ENCODE data around the gene GLUD1.
"Not testable (repeated sequence)": the region's sequence is repeated elsewhere in the genome, so short reads cannot be mapped to it uniquely, and the experiment has no call there.

GLUD1 gene

DNA sequence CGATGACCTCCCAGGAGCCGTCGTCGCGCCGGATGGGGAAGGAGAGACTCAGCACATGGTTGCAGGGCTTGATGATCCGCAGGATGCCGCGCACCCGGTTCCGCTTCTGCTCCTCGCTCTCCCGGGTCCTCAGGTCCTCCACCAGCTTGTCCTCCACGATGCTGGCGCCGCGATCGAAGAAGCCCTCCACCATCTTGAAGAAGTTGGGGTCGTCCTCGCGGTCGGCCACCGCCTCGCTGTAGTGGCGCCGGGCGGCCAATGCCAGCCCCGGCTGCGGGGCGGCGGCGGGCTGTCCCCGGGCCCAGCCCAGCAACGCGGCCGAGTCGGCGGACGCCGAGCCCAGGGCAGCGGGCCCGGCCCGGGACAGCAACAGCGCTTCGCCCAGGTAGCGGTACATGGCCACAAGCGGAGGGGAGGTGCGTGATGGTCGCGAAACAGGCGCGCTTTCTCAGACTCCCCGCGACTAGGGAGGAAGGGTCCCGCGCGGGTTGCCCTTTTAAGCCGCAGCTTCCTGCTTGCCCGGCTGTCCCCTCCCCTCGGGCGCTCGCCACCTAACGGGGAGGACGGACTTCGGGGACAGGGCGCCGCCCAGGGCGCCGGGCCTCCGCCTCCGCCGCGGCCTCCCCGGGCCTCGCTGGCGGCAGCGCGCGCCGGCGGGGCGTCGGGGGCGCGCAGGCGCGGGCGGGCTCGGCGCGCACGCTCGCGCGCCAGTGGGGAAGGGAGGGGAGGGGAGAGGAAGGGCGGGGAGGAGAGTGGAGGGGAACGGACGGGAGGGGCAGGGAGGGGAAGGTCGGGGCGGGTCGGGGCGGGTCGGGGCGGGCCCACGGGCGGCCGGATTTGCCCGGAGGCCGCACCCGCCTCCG is at the start of gene GLUD1, which contains the start of gene SHLD2:
TSS of gene GLUD1 (minus strand) at position 471 of the 863 bp plus-strand sequence. CDS start at position 397, 74 bp downstream.
TSS of gene SHLD2 (plus strand) at position 834 of the 863 bp plus-strand sequence. CDS start 56,149 bp downstream, outside the sequence.
- peak; percentile 83 for DNase-seq (ENCODE audit: low read depth)

DNA sequence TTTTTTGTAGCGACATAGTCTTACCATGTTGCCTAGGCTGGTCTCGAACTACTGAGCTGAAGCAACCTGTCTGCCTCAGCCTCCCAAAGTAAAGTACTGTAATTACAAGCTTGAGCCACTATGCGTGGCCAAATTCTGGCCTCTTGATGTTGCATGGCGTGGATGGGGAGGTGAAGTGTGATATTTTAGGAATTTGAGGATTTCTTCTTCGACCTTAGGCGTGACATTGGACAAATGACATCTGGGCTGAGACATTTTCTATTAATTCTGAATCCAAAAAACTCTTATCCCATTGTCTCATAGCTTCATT is 48.4 kb upstream of the GLUD1 start:
- DNase-seq (ENCODE audit: low read depth), result not testable (repeated sequence)

DNA sequence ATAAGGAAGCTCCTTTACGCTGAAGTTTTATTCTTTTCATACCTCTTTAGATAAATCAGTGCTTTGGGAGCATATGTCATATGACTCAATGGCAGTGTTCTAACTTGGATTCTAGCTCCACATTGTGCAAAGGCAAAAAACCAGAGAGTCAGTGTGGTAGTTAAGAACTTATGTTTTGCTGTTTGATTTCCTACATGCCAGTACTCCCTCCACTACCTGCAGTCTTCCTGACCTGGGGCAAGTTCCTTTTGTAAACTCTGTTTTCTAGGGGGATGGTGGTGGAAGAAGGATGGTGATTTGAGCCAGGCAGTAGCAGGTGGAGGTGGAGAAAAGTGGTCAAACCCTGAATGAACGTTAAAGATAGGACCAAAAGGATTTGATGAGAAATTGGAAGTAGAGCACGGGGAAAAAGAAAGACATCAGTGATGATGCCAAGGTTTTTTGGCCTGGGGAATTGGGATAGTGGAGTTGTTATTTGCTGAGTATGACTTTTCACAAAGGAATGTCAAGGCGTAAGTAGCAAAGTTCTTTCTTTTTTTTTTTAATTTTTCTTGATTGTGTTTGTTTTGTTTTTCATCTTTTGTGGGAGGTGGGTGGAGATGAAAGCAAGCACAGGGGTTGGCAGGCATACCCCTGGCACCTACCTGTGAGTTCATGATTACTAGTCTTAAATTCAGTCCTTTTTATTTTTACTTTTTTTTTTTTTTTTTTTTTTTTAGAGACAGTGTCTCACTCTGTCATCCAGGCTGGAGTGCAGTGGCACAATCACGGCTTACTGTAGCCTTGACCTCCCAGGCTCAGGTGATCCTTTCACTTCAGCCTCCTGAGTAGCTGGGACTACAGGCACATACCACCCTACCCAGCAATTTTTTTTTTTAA is 47.8 kb upstream of the GLUD1 start:
- not testable (repeated sequence) for DNase-seq (ENCODE audit: low read depth)

DNA sequence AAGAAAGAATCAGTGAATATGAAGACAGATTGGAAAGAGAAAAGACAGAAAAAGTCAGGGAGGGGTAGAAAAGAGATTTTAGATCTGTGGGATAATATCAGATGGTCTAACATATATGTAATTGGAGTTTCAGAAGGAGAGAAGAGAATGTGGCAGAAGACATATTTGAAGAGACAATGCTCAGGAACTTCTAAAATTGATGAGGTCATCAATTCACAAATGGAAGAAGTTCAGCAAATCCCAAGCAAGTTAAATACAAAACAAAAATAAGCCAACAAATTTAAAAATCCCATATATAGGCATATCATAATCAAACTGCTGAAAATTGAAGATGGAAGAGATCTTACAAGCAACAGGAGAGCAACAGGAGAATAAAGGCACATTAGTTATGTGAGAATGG is 42.8 kb upstream of the GLUD1 start:
- not testable (repeated sequence) for DNase-seq (ENCODE audit: low read depth)

DNA sequence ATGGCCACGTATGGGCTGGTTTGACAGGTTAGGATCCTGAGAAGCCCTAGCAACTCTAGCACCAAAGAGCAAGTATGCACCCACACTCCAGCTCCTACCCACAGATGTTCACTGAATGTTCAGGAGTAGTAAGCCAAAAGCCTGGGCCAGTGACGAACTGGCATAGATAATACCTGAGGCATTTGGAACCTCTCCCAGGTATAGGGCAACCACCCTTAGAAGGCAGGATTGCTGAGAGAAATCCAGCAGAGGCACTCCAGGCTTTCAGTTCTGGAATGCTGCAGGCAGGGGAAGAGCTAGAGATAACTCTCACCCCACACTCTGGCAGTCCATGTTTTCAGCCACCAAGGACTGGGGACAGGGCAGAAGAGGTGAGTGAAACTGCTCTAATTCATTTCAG is 39.8 kb upstream of the GLUD1 start:
- not testable (repeated sequence) for DNase-seq (ENCODE audit: low read depth)

DNA sequence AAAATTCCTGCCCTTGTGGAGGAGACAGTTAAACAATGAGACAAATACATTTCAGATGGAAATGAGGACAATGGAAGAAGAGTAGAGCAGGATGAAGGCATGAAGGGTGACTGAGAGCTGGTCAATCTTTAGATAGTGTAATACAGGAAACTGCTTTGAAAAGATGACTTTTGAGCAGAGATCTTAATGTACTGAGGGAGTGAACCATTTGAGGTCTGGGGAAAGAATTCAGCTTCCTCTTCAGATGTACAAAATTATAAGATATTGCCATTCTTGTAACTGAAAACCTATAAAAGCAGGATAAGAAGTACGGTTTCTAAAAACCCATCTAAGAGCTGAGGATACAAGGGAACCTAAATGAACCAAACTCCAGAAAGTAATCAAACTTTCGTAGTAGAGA is 39.3 kb upstream of the GLUD1 start:
- DNase-seq (ENCODE audit: low read depth), result not testable (repeated sequence)

DNA sequence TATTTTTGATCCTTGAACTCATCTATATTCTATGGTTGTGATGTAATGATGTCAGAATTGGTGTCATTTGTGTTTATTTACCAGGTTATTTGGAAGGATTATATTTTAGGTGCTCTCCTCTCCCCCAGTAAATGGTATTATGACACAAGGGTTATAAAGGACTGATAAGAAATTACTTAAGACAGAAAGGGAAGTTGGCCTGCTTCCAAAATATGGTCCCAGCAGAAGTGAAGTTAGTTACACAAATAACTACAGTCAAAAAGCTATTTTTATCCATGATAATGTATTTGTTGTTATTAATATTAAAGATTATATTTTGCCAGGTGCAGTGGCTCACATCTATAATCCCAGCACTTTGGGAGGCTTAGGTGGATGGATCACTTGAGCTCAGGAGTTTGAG is 37.5 kb upstream of the GLUD1 start:
- not testable (repeated sequence) for DNase-seq (ENCODE audit: low read depth)

DNA sequence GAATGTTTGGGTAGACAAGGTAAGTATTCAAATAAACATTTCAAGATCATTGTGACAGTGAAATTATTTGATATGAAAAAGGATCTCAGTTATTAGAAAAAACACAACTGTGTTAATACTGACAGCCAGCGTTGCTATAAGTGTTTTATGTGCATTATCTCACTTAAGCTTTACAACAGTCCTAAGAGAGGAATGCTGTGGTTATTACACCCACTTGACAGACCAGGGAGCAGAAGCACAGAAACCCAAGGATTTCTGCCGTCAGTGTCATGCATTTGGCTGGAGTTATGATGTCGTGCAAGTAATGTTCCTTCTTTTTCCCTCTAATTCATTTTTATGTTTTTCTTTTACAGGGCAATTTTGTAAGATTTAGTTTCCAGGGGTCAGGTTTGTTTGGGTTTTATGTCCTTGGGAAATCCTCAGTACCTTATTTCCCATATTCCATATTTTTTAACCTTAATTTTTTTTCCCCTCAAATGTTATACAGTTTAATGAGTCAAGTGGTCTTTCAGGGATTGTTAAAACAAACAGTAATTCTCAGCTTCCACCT is 33.0 kb upstream of the GLUD1 start:
- not testable (repeated sequence) for DNase-seq (ENCODE audit: low read depth)

DNA sequence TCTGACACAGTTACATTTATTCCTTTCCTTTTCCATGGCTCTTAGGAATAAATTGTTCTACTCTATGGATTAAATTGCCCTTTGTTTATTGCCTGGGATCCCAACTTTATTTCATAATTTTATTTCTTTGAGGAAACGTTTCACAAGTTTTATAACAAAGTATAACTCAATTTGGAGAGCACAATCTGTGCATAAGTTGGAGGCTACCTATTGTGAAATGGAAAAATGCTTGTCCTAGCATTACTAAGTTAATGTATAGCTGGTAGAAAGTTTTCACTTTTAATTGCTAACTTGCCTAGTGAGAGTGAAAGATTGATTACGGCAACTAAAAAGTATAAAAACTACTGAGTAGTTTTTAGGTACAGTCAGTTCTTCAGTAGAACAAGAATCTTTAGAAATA is 32.4 kb upstream of the GLUD1 start:
- not testable (repeated sequence) for DNase-seq (ENCODE audit: low read depth)

DNA sequence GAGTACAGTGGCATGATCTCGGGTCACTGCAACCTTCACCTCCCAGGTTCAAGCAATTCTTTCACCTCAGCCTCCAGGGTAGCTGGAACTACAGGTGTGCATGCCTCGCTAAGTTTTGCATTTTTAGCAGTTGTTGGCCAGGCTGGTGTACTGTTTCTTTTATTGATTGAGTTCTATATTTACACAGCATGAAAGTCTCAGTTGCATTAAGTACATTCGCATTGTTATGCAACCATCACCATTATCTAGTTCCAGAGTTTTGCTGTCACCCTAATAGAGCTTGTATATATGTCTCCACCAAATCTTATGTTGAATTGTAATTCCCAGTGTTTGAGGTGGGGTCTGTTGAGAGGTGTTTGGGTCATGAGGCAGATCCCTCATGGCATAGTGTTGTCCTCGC is 28.7 kb upstream of the GLUD1 start:
- DNase-seq (ENCODE audit: low read depth), result not testable (repeated sequence)

DNA sequence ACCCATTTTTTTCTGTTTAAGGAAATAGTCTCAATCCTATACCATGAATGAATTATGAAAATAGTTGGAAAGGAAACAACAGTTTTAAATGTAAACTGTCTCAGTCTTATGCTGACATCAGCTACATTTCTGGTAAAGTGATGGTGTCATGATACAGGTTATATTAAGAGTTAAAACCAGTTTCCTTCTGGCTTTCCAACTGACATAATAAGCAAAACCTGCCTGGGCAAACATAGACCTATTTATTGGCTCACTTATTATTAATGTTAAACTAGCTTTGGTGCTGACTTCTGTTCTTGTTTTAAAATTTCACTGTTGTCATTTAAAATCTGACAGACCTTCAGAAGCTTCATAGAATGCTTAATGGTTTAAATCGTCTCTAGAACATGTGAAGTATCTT is 24.4 kb upstream of the GLUD1 start:
- DNase-seq (ENCODE audit: low read depth), result not testable (repeated sequence)

DNA sequence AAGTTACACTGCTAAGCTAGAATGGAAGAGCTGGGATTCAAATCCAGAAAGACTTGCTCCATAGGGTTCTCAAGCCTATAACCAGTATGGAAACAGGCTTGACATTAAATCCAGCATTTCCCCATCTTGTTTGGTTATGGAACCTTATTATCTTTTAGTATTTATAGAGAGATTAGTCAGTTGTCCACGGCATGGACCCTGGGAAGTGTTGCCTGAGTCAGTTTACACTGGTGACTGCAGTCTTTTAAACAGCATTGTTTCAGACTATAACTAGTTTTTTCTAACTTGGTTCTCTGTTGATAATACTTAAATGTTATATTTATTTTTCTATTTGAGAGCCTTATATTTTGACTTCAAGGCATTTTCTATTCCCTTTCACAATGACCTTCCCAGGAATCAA is 23.5 kb upstream of the GLUD1 start:
- not testable (repeated sequence) for DNase-seq (ENCODE audit: low read depth)

DNA sequence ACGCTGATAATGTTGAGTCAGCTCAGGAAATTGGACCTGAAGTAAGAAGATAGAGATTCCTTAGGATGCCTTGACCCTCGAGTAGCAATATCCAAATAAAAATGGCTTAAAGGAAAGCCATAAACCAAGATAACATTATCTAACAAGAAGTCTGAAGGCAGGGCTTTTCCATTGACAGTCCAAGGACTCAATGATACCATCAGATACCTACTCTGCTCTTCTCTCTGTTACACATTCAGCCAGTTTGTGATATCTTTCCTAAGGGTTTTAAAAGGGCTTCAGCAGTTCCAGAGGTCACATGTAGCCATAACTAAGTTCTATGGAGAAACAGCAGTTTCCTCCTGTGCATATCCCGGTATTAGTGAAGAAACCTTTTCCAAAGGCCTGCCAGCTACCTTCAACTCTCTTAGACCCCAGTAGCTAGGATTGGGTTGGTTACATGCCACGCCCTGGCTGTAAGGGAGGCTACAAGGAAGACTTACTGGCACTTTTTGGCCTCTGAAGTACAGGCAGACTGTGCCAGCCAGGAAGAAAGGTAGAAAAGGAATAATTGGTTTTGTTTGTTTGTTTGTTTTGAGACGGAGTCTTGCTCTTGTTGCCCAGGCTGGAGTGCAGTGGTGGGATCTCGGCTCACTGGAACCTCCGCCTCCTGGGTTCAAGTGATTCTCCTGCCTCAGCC is 10.9 kb upstream of the GLUD1 start:
- DNase-seq (ENCODE audit: low read depth), result no peak

DNA sequence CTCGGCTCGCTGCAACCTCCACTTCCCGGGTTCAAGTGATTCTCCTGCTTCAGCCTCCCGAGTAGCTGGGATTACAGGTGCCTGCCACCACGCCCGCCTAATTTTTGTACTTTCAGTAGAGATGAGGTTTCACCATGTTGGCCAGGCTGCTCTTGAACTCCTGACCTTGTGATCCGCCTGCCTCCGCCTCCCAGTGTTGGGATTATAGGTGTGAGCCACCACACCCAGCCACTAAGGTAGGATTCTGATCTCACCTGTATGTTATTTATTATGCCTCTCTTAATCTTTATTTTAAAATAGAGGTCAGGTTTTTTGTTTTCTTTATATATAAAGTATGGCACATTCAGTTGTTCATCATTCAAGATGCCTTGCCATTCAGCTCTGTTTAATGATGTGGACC is 10.1 kb upstream of the GLUD1 start:
- not testable (repeated sequence) for DNase-seq (ENCODE audit: low read depth)

DNA sequence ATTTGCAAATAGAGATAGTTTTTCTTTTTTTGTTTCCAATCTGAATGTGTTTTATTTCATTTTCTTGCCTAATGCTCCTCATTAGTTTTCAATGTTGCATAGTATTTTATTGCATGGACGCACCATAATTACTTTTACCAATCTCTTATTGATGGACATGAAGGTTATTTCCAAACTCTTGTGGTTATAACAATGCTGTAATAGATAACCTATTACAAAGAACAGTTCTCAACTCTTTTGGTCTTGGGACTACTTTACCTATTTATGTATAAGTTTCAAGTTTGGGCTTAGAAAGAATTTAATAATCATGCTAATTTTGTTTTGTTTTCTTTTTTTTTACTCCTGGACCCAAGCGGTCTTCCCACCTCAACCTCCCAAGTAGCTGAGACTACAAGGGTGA is 7.4 kb upstream of the GLUD1 start:
- DNase-seq (ENCODE audit: low read depth), result no peak

DNA sequence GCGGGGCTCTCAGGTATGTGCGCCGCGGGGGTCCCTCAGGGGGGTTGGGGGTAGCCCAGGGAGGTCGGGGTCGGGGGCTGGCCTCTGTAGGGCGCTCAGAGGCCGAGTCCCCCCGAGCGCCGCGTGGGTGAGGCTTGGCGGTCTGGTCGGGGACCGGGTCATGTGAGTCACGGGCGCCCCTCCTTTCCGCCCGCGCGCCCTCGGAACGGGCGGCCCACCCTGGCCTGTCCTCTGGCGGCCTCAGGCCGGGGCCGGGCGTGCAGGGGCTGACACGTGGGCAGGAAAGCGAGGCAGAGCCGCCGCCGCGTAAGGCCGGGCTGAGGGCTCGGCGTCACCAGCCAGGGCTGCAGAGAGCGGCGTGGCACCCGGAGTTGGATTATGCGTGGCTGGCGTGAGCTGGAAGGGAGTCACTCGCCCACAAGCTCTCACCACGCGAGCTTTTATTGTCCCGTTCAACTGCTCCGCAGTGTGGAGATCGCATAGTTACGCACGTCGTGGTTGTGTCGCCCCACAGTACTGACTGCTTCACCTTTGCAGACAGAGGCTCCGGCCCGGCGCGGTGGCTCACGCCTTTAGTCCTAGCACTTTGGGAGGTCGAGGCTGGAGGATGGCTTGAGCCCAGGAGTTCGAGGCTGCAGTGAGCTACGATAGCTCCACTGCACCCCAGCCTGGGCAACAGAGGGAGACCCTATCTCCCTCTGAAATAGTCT is 748 bp upstream of the GLUD1 start:
- DNase-seq (ENCODE audit: low read depth), result peak; percentile 64

DNA sequence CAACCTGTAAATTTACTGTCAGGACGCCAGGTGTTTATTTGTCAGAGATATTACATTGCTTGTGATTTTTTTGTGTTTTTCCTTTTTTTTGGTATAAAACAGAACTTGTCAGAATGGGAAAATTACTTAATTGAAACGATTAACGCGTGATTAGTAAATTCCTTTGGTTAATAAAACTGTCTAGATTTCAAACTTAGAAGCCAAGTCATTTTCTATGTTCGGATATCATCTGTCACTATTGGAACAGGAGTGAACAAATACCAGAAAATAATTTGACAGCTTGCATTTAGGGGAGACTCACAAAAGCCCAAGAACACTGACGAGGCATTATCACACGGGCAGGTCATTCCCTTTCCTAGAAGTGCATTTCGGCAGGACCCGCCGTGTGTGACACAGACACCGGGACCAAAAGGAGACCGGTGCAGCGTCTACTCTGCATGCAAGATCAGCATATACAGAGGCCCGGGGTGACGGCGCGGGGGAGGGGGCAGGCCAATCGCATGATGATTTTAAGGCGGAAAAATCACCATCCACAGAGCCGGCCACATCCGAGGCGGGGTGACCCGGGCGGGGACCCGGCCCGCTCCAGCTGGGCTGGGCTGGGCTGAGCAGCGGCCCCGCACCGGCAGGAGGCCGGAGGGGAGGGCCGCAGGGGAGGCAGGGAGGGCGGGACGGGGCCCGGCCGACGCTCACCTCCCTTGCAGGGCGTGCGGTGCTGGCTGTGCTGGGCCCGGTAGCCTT is 841 bp downstream of the GLUD1 start:
- DNase-seq (ENCODE audit: low read depth), result peak; percentile 61

DNA sequence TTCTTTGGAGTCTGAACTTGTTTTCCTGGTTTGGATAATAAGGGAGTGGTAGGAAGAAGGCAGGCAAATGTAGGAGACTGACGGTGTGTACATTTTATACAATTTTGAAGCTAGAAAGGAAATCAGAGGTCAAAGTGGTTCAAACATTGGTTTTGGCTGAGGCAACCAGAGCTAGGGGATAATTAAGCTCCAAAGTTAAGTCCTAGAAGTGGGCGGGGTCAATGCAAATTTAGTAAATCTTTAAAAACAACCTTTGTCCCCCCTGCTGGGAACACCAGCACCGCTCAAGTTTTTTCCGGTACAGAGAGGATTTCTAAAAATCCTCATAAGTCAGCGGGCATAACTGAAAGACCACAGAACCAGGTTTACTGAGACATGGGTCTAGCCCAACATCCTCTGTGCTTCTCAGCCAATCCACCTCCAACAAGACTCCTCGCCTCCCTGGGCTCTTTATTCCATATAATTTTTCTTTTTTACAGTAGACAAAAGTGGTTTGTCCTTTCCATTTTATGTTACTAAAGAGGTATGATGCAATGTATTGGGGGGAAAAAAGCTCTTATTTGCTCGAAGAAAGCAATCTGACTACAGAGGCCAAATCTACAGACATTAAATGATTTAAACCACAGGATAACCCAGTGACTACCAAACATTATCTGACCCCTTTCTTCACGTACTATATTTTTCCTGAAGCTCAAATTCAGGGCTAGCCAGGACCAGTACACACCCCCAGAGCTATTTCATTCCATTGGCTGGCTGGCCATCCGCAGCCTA is 1.6 kb downstream of the GLUD1 start:
- DNase-seq (ENCODE audit: low read depth), result no peak

DNA sequence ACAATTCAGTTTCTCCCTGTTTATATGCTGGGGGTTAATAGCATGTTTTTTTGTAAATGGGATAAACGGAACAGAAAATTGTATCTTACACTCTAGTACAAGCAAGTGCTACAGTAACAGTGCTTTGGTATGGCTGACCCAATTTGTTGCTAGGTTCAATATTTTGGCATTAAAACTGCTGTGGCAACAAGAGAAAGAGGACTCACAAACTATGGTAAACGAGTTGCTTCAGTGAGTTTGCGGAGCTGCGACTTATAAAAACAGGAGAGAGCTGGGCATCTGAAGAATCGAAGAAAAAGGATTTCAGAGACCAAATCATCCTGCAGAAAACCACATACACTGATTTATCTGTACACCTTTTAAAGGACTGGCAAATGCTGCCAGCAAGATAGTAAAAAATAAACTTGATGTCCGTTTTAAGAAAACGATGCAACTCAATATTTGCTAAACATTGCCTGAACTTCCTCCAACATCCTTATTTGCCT is 2.2 kb downstream of the GLUD1 start:
- DNase-seq (ENCODE audit: low read depth), result no peak

DNA sequence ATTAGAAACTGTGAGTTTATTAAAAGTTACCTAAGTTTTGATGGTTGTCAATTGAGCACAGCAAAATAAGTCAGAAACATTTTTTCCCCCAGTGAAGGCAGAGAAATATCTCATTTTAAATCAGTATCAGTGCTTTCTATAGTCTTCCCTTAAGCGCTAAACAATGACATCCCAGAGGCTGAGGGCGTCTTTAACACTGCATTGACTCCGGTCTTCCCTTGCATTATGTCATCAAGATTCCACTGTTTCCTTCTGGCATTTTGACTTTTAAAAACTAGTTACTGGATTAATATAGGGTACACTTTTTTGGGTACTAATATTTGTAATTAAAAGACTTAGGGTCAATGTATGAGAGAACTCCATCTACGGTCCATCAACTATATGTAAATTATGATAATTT is 3.9 kb downstream of the GLUD1 start:
- DNase-seq (ENCODE audit: low read depth), result no peak
